ENCODE measurements around the gene IPCEF1. TPM values are rescaled to one million over a fixed set of nuclear protein-coding genes. Genes with fewer than 3 reads are reported as not detected.
A peak's percentile ranks its signal among the peaks of the same experiment; 100 is the strongest.
"Not testable (repeated sequence)": the region's sequence is repeated elsewhere in the genome, so short reads cannot be mapped to it uniquely, and the experiment has no call there.

IPCEF1 gene
- total RNA-seq, 1 donor from 2014 or later = not detected

DNA sequence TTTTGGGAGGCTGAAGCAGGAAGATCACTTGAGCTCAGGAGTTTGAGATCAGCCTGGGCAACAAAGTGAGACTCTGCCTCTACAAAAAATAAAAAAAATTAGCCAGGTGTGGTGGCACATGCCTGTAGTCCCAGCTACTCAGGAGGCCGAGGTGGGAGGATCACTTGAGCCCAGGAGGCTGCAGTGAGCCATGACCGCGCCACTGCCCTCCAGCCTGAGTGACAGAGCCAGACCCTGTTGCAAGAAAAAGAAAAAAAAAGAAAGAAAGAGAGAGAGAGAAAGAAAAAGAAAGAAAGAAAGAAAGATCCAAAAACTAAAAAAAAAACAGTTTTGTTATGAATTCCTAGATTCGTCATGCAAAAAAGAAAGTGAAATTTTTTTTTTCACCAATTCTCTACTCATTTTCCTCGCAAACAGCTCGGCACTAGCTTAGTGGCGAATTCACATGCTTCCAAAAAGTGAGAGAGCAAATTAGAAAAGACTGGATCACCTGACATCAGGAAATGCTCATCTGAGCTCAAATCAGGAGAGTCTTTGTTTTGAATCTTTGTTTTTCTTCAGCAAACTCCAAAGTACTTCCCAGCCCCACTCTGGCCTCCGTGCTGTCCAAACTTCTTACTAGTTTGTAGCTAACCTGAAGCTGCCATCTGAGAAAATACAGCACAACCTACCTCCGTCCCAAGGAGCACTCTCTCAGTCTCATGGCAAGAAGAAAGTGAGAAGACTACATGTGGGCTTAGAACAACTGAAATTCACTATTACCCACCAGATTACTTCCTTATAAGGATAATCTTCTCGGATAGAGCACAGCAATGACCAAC, 27.0 kb downstream of the IPCEF1 start:
- DNase-seq (ENCODE audit: low spot score) = no peak
- Mint-ChIP-seq H3K4me1 (ENCODE audit: low read depth) (no peaks in the 10 kb centered on the region), H3K4me3 (ENCODE audit: unreplicated experiment) (no peak overlapping the region), H3K9me3 (ENCODE audit: low read depth) (no peaks in the 10 kb centered on the region), H3K27me3 (ENCODE audit: low read depth) (no peaks in the 10 kb centered on the region), H3K27ac (ENCODE audit: unreplicated experiment) (no peak overlapping the region), H3K36me3 (ENCODE audit: low read depth) (no peaks in the 10 kb centered on the region)
- TF ChIP-seq CTCF (IDR thresholded peaks at IDR 0.05) = no peak

GRCh38 chr6:154327313-154327712, 29.3 kb downstream of the IPCEF1 start:
- not testable (repeated sequence) for H3K4me3 Mint-ChIP-seq (ENCODE audit: unreplicated experiment); H3K9me3 Mint-ChIP-seq (ENCODE audit: low read depth); H3K36me3 Mint-ChIP-seq (ENCODE audit: low read depth); H3K27ac Mint-ChIP-seq (ENCODE audit: unreplicated experiment); H3K4me1 Mint-ChIP-seq (ENCODE audit: low read depth); H3K27me3 Mint-ChIP-seq (ENCODE audit: low read depth); DNase-seq (ENCODE audit: low spot score)

GRCh38 chr6:154325142-154325541, 31.5 kb downstream of the IPCEF1 start:
- DNase-seq (ENCODE audit: low spot score) = no peak
- H3K36me3 Mint-ChIP-seq (ENCODE audit: low read depth) = no peaks in the 10 kb centered on the region
- no peak overlapping the region for H3K27ac Mint-ChIP-seq (ENCODE audit: unreplicated experiment)
- no peak for TF ChIP-seq CTCF (IDR thresholded peaks at IDR 0.05)
- H3K4me3 Mint-ChIP-seq (ENCODE audit: unreplicated experiment) = no peak overlapping the region
- no peaks in the 10 kb centered on the region for H3K27me3 Mint-ChIP-seq (ENCODE audit: low read depth)
- H3K9me3 Mint-ChIP-seq (ENCODE audit: low read depth) = no peaks in the 10 kb centered on the region
- no peaks in the 10 kb centered on the region for H3K4me1 Mint-ChIP-seq (ENCODE audit: low read depth)

GRCh38 chr6:154320181-154320580, 36.4 kb downstream of the IPCEF1 start:
- no peak for TF ChIP-seq CTCF (IDR thresholded peaks at IDR 0.05)
- no peaks in the 10 kb centered on the region for H3K9me3 Mint-ChIP-seq (ENCODE audit: low read depth)
- no peaks in the 10 kb centered on the region for H3K27me3 Mint-ChIP-seq (ENCODE audit: low read depth)
- H3K27ac Mint-ChIP-seq (ENCODE audit: unreplicated experiment) = no peak overlapping the region
- H3K4me1 Mint-ChIP-seq (ENCODE audit: low read depth) = peaks cover 32% of the 10 kb centered on the region
- DNase-seq (ENCODE audit: low spot score) = no peak
- no peaks in the 10 kb centered on the region for H3K36me3 Mint-ChIP-seq (ENCODE audit: low read depth)
- no peak overlapping the region for H3K4me3 Mint-ChIP-seq (ENCODE audit: unreplicated experiment)

DNA sequence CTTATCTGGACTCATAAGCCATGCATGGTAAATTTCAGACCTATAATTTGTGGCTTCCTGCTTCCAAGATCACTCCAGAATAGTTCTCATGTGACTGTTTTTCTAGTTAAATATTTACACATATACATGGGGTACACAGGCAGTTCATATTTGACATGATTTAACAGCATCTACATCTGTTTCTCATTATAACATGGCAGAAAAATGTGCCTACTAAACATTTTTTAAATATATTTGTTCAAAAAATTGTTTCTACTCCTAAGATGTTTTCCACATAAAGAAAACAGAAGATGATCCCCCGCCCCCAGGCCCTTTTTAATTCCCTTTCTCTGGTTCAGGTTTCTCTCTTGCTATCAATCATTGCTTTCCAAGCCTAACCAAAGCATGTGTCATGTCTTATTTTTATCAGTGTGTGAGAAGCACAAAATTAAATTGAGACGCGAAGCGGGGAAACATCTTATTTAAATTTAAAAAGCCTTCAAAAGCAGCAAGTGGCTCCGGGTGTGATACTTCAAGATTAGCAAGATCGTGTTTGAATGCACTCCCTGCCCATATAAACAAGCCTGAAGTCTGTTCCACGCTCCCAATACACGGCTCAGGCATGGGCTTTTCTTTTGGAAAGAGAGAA, 37.3 kb downstream of the IPCEF1 start:
- H3K4me1 Mint-ChIP-seq (ENCODE audit: low read depth) = peaks cover 32% of the 10 kb centered on the region
- no peaks in the 10 kb centered on the region for H3K27me3 Mint-ChIP-seq (ENCODE audit: low read depth)
- peak overlapping the region; percentile 80 for H3K27ac Mint-ChIP-seq (ENCODE audit: unreplicated experiment)
- peak overlapping the region; percentile 42 for H3K4me3 Mint-ChIP-seq (ENCODE audit: unreplicated experiment)
- no peaks in the 10 kb centered on the region for H3K36me3 Mint-ChIP-seq (ENCODE audit: low read depth)
- no peaks in the 10 kb centered on the region for H3K9me3 Mint-ChIP-seq (ENCODE audit: low read depth)
- no peak for TF ChIP-seq CTCF (IDR thresholded peaks at IDR 0.05)
- DNase-seq (ENCODE audit: low spot score) = no peak
